Fibroblast of skin of left biceps (primary cell): ENCODE results near the gene PEX12.
"Not testable (repeated sequence)": the region's sequence is repeated elsewhere in the genome, so short reads cannot be mapped to it uniquely, and the experiment has no call there.

Source experiments
- DNase-seq, 2 experiments: peaks; one replicate each; pipeline ENCODE4 v3.0.0-alpha.2; 2013; ENCODE audit warnings: low read depth in 2 of 2

PEX12 gene

DNA sequence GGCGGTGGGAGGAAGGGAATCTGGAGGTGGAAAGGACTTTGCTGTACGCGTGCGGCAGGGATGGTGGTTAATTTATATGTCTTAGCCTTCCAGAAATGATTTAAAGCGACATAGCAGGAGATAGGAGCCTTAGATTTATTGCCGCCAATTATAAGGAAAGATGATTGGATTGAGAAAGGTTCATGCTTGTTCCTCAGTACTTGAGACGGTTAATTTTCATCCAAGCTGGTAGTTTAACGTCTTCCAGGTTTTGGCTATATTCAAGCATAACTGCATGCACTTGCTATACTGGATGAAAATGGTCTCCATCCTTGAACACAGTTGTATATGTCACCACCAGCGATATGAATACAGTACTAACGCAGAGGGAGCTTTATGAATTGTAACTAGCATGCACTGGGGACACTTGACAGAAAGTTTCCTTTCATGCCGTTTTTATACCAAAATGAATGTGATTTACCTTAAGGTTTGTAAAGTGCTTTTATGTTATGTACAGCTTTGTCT is 610 bp upstream of the PEX12 start:
- DNase-seq, result no peak

DNA sequence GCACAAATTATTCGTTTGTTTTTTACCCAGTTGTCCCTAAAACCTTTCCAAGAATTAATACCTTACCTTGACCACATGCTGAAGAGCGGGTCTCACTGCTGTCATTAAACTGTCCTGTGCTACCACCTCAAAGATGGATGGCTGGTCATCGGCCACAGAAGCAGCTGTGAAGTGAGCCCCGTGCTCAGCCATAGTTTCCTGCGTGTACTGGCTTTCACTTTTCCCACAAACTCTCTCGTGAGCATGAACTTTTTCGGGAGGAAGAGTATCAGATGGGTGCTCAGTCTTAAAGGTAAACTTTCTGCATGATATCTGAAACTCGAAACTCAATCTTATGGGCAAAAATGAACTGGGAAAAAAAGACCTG is 558 bp downstream of the PEX12 start:
- no peak for DNase-seq

DNA sequence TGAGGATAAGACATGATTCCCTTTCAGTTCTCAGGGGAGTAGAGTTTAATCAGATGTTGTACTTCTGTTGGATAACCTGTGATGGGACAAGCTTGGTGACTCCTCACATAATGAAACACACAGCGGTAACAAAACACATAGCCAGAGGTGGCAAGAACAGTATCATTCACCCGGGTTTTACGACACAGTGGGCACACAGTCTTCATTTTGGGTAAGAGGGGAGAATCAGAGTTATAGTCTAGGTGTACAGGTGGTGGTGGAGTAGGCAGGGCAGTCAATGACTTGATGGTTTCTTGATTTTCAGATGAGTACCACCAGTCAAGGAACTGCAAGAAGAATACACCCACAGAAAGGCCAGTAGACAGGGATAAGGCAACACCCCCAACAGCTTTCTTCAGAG is 2.6 kb downstream of the PEX12 start:
- DNase-seq, result no peak

- no peak for DNase-seq
Observed at GRCh38 chr17:35569405-35569804, 9.0 kb downstream of the PEX12 start.

GRCh38 chr17:35568561-35568960 is 9.8 kb downstream of the PEX12 start:
- DNase-seq, result no peak

DNA sequence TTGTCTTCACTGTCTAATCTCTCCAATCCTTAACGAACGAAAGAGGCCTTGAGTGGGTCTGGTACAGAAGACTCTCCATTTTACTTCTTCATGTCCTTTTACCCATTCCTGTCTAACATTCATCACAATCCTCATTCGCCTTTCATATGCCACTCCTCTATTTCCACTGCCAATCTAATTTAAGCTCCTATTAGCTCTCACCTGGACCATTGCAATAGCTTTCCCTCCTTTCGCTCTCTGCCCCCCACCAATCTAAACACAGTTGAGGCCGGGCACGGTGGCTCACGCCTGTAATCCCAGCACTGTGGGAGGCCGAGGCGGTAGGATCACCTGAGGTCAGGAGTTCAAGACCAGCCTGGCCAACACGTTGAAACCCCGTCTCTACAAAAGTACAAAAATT is 11.4 kb downstream of the PEX12 start:
- no peak for DNase-seq

- DNase-seq, result not testable (repeated sequence)
Observed at GRCh38 chr17:35563181-35563580, 15.2 kb downstream of the PEX12 start.

- DNase-seq, result no peak
Observed at GRCh38 chr17:35560703-35561102, 17.7 kb downstream of the PEX12 start, which contains the start of gene SLFN14. Gene SLFN14 (minus strand): TSS chr17:35560819. CDS start chr17:35558062, 2,757 bp downstream.

GRCh38 chr17:35559495-35560210 is 18.7 kb downstream of the PEX12 start:
- no peak for DNase-seq

DNA sequence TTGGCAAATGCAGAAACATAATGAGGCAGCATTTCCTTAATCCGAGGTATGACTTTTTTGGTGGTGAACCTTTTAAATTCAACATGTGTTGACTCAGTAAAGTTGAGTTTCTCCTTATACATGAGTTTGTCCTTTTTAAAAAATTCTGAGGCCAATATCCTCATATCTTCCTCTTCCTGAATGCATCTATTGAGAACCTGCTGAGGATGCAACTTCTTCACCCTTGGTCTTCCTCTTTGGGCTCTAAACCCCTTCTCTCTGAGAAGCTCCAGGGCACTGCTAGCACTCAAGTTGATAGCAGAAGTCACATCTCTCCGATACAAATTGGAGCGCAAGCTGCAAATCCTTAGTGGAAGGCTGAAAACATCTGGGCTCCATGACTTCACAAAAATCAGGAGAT is 21.0 kb downstream of the PEX12 start:
- DNase-seq, result no peak

DNA sequence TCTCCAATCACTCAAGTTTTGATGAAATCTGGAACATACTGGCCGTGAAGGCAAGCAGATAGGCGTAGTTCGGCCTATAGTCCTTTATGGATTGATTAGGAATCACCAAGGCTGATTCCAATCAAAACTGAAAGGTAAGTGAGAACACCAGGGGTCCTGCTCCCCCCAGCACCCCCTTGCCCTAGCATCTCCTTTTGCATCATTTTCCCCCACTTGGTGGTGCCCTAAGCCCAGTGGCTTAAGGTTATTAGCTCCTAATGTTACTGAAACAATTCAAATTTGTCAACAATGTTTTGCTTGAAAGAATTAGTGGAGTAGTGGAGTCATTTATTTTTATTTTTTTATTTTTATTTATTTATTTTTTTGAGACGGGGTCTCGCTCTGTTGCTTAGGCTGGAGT is 22.7 kb downstream of the PEX12 start:
- DNase-seq, result no peak

GRCh38 chr17:35554668-35555067 is 23.7 kb downstream of the PEX12 start:
- DNase-seq, result no peak

GRCh38 chr17:35553310-35553709 is 25.1 kb downstream of the PEX12 start:
- no peak for DNase-seq

DNA sequence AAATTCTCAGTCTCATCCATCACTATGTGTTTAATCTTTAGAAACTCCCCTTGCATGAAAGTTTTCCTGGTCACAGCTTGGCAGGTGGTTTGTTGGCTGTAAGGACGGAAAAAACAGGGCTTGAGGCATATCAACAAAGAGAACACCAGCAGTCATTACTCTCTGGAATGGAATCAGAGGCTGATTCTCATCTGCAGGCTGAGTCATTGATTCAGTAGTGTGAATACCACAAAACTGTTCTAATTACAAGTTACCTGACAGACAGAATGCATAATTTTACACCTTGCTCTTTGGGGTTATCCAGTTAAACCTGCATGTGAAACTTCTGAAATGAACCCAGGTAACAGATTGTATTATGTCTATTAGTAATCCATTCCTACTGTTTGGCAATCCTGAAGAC is 29.4 kb downstream of the PEX12 start:
- DNase-seq, result no peak

- no peak for DNase-seq
Observed at GRCh38 chr17:35548208-35548810, 30.1 kb downstream of the PEX12 start.

DNA sequence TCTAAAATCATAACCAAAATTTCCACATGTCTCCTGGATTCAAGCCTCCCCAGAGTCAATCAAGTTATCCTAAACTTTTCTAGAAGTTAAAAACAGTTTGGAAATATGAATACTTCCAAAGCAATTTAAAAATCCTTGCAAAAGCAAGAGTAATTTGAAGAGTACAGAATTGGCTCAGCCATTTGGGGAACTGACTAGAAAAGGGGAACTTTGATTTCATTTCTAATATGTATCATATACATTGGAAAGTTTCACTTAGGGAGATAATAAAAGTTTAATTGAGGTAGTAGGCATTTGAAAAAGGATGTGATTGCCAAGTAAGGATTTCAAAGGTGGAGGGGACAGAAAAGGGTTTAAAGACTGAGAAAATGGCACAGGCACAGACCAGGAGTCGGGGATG is 31.9 kb downstream of the PEX12 start:
- DNase-seq, result no peak

GRCh38 chr17:35545150-35545549 is 33.2 kb downstream of the PEX12 start:
- no peak for DNase-seq

- no peak for DNase-seq
Observed at GRCh38 chr17:35543856-35544255, 34.5 kb downstream of the PEX12 start.

DNA sequence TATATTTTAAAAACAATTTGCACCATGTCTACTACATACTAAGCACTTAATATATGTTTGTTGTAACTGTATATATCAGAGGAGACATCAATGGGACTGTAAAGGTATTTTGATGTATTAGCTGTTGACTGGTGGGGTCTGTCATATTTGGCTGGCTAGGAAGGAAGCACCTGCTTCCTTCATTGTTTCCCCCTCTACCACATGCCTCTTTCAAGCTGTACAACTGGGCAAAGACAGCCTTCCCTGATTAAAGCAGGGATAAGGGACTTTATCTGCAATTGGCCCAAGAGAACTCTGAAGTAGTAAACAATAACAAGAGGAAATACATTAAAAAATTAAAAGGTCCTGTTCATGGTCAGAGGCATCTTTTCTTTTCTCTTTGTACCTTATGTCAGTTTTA is 35.4 kb downstream of the PEX12 start:
- no peak for DNase-seq

DNA sequence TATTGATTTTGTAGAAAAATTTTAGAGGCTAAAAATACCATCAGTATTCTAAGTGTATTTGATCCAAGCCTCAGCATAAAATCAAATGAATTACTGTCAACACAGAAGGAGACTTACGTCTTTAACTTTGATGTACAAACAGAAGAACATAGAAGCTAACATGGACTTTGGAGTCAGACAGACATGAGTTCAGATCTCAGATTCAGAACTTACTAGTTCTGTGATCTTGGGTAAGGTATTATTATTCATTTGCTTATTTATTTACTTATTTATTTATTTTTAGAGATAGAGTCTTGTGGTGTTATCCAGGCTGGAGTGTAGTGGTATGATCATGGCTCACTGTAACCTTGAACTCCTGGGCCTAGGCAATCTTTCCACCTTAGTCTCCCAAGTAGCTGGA is 36.9 kb downstream of the PEX12 start:
- DNase-seq, result no peak

DNA sequence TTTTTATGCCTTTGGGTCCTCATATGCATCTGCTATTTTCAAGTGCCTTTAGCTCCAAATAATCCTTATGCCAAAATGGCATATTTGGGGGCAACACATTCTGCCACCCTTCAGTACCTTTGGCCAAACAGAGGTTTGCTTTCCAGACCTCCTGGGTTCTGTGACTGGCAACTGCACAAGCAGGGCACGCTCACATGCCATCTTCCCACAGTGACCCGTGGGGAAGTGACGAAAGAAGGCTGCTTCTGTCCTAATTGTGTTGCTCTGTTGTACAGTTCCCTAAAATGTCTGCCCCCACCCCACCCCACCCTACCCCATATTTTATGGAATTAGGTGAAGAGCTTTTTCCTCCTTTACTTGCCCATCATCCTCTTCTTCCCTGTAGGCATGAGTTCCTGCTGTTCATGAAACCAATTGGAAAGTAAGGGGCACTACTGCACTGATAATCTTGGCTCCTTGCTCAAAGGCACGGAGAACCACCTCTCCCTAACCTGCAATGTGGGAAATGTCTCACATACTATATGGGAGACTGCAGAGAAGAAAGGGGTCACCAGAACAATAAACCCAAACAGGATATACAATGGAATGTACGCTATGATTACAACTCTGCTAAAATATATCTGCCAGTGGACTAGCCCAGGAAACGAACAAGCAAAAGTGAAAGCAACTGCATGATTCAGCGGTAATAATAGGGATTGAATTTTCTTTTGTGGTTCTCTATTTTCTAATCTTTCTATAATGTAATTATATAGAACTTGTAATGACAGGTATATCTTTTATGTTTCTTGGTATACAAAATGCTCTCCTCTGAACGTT is 37.6 kb downstream of the PEX12 start:
- DNase-seq, result no peak

DNA sequence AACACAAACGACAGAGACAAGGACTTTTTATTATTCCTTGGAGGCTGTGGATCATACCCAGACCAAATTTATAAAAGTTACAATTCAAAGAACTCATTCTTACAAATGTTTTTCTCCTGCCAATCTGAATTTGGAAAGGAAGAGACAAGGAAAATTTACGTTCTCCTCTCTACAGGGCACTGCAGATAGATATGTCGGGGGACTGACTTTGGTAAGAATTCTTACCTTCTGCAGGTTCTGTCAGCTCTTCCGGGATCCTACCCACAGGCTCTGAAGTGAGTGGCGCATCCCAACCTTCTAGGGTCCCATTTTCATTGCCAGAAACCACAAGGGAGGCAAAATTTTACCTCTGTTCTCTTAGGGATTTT is 38.7 kb downstream of the PEX12 start:
- DNase-seq, result no peak
